ENCODE data around the gene POU6F1. TPM values are rescaled to one million over a fixed set of nuclear protein-coding genes. Genes with fewer than 3 reads are reported as not detected.
A peak's percentile ranks its signal among the peaks of the same experiment; 100 is the strongest.
"Not testable (repeated sequence)": the region's sequence is repeated elsewhere in the genome, so short reads cannot be mapped to it uniquely, and the experiment has no call there.

Gene POU6F1
- total and polyA plus RNA-seq, 2 donors (not counting 1 experiment from before 2014, with no cell fraction given), result 3.3 to 4.8 TPM

DNA sequence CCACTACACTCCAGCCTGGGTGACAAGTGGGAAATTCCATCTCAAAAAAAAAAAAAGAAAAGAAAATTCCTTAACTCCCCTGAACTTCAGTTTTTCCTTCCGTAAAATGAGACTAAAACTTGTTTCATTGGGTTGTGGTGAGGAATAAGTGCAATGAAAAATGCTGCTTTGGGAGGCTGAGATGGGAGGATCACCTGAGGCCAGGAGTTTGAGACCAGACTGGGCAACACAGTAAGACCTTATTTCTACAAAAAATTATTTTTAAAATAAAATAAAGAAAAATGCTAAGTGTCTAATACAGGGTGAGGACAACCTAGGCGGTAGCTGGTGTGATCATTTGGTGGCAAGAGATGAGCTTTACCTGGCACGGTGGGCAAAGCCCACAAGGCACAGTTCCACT lies 45.5 kb upstream of the POU6F1 start:
- Histone ChIP-seq H3K27ac (ENCODE audit: insufficient read depth, low read length) (no peak overlapping the region), H3K79me2 (ENCODE audit: control insufficient read depth, insufficient read depth, low read length) (peaks cover 14% of the 10 kb centered on the region)
- no peak for DNase-seq (ENCODE audit: low read depth in 2 of 2)

DNA sequence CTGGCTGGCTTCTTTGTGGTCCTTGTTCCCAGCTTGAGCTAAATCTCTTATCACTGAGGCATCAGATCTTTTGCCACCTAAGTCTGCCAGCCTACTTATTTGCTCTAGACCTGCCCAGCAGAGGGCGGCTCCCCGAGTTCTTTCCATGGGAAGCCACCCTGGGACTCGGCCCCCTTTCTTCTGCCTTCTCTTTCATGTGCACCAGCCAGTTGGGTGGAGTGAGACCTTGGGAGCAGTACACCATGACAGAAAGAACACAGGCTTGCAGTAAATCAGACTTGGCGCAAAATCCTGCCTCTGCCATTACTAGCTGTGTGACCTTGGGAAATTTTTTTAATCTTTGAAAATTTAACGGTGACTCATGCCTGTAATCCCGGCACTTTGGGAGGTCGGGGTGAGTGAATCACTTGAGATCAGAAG lies 44.9 kb upstream of the POU6F1 start:
- Histone ChIP-seq H2AFZ (ENCODE audit: low read length) (no peak overlapping the region), H3K27ac (ENCODE audit: insufficient read depth, low read length) (no peak overlapping the region), H3K79me2 (ENCODE audit: control insufficient read depth, insufficient read depth, low read length) (peaks cover 11% of the 10 kb centered on the region), H3K4me1 (ENCODE audit: control insufficient read depth, extremely low read depth, insufficient read depth, low read length) (no peaks in the 10 kb centered on the region), H3K9me3 (ENCODE audit: control insufficient read depth, insufficient read depth, low read depth, low read length) (no peaks in the 10 kb centered on the region), H3K9ac (ENCODE audit: insufficient read depth, low read length) (no peak overlapping the region), H3K4me2 (ENCODE audit: extremely low read depth, insufficient read depth, low read length) (no peak overlapping the region), H4K20me1 (ENCODE audit: control insufficient read depth, extremely low read depth, insufficient read depth, low read length) (no peaks in the 10 kb centered on the region), H3K27me3 (ENCODE audit: control insufficient read depth, insufficient read depth, low read length) (no peaks in the 10 kb centered on the region), H3K36me3 (ENCODE audit: control insufficient read depth, insufficient read depth, low read length) (no peaks in the 10 kb centered on the region), H3K4me3 (replicated peaks in 1 of 4; ENCODE audit: control extremely low read depth in 1 of 4, insufficient read depth in 1 of 4, low read depth in 3 of 4, low read length in 4 of 4) (no peak overlapping the region)
- TF ChIP-seq EZH2 (IDR thresholded peaks at IDR 0.05; ENCODE audit: low read length, missing control alignments), result no peak
- TF ChIP-seq, protein P1, sequence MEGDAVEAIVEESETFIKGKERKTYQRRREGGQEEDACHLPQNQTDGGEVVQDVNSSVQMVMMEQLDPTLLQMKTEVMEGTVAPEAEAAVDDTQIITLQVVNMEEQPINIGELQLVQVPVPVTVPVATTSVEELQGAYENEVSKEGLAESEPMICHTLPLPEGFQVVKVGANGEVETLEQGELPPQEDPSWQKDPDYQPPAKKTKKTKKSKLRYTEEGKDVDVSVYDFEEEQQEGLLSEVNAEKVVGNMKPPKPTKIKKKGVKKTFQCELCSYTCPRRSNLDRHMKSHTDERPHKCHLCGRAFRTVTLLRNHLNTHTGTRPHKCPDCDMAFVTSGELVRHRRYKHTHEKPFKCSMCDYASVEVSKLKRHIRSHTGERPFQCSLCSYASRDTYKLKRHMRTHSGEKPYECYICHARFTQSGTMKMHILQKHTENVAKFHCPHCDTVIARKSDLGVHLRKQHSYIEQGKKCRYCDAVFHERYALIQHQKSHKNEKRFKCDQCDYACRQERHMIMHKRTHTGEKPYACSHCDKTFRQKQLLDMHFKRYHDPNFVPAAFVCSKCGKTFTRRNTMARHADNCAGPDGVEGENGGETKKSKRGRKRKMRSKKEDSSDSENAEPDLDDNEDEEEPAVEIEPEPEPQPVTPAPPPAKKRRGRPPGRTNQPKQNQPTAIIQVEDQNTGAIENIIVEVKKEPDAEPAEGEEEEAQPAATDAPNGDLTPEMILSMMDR (conservative IDR thresholded peaks at IDR 0.05 in 1 of 2, IDR thresholded peaks at IDR 0.05 in 1 of 2; ENCODE audit: low read depth in 1 of 2, low read length in 2 of 2), result peak; percentile 23 to 57
- peak; percentile 54 to 67 for DNase-seq (ENCODE audit: low read depth in 2 of 2)

More for the DNA sequence above, 45.5 kb upstream of the POU6F1 start:
- H4K20me1 ChIP-seq (ENCODE audit: control insufficient read depth, extremely low read depth, insufficient read depth, low read length), result no peaks in the 10 kb centered on the region
- no peak overlapping the region for H3K9ac ChIP-seq (ENCODE audit: insufficient read depth, low read length)
- no peaks in the 10 kb centered on the region for H3K27me3 ChIP-seq (ENCODE audit: control insufficient read depth, insufficient read depth, low read length)
- no peaks in the 10 kb centered on the region for H3K9me3 ChIP-seq (ENCODE audit: control insufficient read depth, insufficient read depth, low read depth, low read length)
- no peak overlapping the region for H3K4me2 ChIP-seq (ENCODE audit: extremely low read depth, insufficient read depth, low read length)
- TF ChIP-seq EZH2 (IDR thresholded peaks at IDR 0.05; ENCODE audit: low read length, missing control alignments), result no peak
- TF ChIP-seq, protein P1 (conservative IDR thresholded peaks at IDR 0.05 in 1 of 2, IDR thresholded peaks at IDR 0.05 in 1 of 2; ENCODE audit: low read depth in 1 of 2, low read length in 2 of 2), result no peak
- H3K36me3 ChIP-seq (ENCODE audit: control insufficient read depth, insufficient read depth, low read length), result no peaks in the 10 kb centered on the region
- no peak overlapping the region for H3K4me3 ChIP-seq (replicated peaks in 1 of 4; ENCODE audit: control extremely low read depth in 1 of 4, insufficient read depth in 1 of 4, low read depth in 3 of 4, low read length in 4 of 4)
- no peak overlapping the region for H2AFZ ChIP-seq (ENCODE audit: low read length)
- H3K4me1 ChIP-seq (ENCODE audit: control insufficient read depth, extremely low read depth, insufficient read depth, low read length), result no peaks in the 10 kb centered on the region

DNA sequence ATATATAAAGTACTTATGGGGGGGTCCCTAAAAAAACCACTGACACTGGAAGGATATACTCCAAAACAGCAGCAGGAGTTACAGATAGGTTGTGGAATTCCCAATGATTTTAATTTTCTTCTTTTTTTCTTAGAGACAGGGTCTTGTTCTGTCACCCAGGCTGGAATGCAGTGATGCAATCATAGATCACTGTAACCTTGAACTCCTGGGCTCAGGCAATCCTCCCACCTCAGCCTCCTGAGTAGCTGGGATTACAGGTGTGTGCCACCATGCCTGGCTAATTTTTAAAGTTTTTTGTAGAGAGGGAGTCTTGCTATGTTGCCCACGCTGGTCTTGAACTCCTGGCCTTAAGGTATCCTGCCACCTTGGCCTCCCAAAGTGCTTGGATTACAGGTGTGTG lies 41.7 kb upstream of the POU6F1 start:
- not testable (repeated sequence) for H3K27me3 ChIP-seq (ENCODE audit: control insufficient read depth, insufficient read depth, low read length); H3K4me1 ChIP-seq (ENCODE audit: control insufficient read depth, extremely low read depth, insufficient read depth, low read length); H3K9ac ChIP-seq (ENCODE audit: insufficient read depth, low read length); H2AFZ ChIP-seq (ENCODE audit: low read length); DNase-seq (ENCODE audit: low read depth in 2 of 2); H3K36me3 ChIP-seq (ENCODE audit: control insufficient read depth, insufficient read depth, low read length); H3K4me3 ChIP-seq (replicated peaks in 1 of 4; ENCODE audit: control extremely low read depth in 1 of 4, insufficient read depth in 1 of 4, low read depth in 3 of 4, low read length in 4 of 4); H3K79me2 ChIP-seq (ENCODE audit: control insufficient read depth, insufficient read depth, low read length); H3K9me3 ChIP-seq (ENCODE audit: control insufficient read depth, insufficient read depth, low read depth, low read length); H4K20me1 ChIP-seq (ENCODE audit: control insufficient read depth, extremely low read depth, insufficient read depth, low read length); H3K27ac ChIP-seq (ENCODE audit: insufficient read depth, low read length); H3K4me2 ChIP-seq (ENCODE audit: extremely low read depth, insufficient read depth, low read length)
